GM12878 (cell line): Measurements from ENCODE around the gene ARL3. TPM values are rescaled to one million over a fixed set of nuclear protein-coding genes. Genes with fewer than 3 reads are reported as not detected.

Experiments used
- ATAC-seq: fragments of 200-7000 bp; cut with Tn5 transposase; 3 replicates; pipeline ENCODE4 v1.9.1; 2020; ENCODE audit warnings: mild to moderate bottlenecking, moderate library complexity
- BruUV-seq: library from RNA; stranded (reverse); fragments of 400-500 nt; replicated peaks from 2 replicates; lab custom pipeline; 2021; lab: Mats Ljungman, UMichigan
- CTCF ChIA-PET: fragments of 300-600 bp; sonication (Branson Sonifier 250); formaldehyde crosslinking; extraction: SDS; loops from one replicate; lab custom pipeline; 2021; ENCODE audit warnings: inconsistent platforms; lab: Yijun Ruan, JAX
- POLR2A ChIA-PET: fragments of 350-600 bp; formaldehyde crosslinking; extraction: SDS; loops from one replicate; lab custom pipeline; 2021; ENCODE audit warnings: inconsistent platforms; lab: Charles Lee
- RAD21 ChIA-PET: fragments of 300-600 bp; sonication (Branson Sonifier 250); formaldehyde crosslinking; loops from one replicate; lab custom pipeline; 2023; ENCODE audit warnings: antibody characterized with exemption; ENCODE audit not compliant: unreplicated experiment; lab: Charles Lee
- SMC1A ChIA-PET: fragments of 300-600 bp; sonication (Branson Sonifier 250); formaldehyde crosslinking; loops from one replicate; lab custom pipeline; 2023; ENCODE audit not compliant: unreplicated experiment, uncharacterized antibody; lab: Charles Lee
- DNase-seq: peaks from one replicate; pipeline ENCODE4 v3.0.0-alpha.2; 2011; ENCODE audit warnings: low read depth, low spot score
- FAIRE-seq: peaks from 3 replicates; lab custom pipeline; 2011; peaks lifted over from hg19 to GRCh38; lab: Jason Lieb, UNC
- H2AFZ ChIP-seq: 2 replicates; pipeline ENCODE4 v1.6.0; 2011; ENCODE audit warnings: low read depth, low read length, control low read depth; ENCODE audit not compliant: control insufficient read depth
- H3K27ac ChIP-seq: 2 replicates; pipeline ENCODE4 v1.5.1; 2011; ENCODE audit warnings: control low read depth; ENCODE audit not compliant: control insufficient read depth, insufficient read depth
- H3K27me3 ChIP-seq, 2 experiments: replicated peaks in 1 of 2; 2 replicates each; pipeline versions ENCODE4 v1.6.0 to v1.6.1; 2011; ENCODE audit warnings: low read length in 1 of 2; ENCODE audit not compliant: control insufficient read depth in 2 of 2, insufficient read depth in 2 of 2
- H3K36me3 ChIP-seq, 2 experiments: 2 replicates each; pipeline ENCODE4 v1.5.1; 2011; ENCODE audit warnings: low read length in 1 of 2; ENCODE audit not compliant: control insufficient read depth in 2 of 2, insufficient read depth in 2 of 2
- H3K4me1 ChIP-seq: 2 replicates; pipeline ENCODE4 v1.6.1; 2011; ENCODE audit warnings: mild to moderate bottlenecking, low read length, moderate library complexity, mixed read lengths; ENCODE audit not compliant: control insufficient read depth, insufficient read depth
- H3K4me2 ChIP-seq: 2 replicates; pipeline ENCODE4 v1.6.0; 2011; ENCODE audit warnings: control low read depth; ENCODE audit not compliant: control insufficient read depth, insufficient read depth
- H3K4me3 ChIP-seq: fragments of 200-600 bp; sonication (generic); 2 replicates; pipeline ENCODE4 v1.5.1; 2016
- H3K79me2 ChIP-seq: 2 replicates; pipeline ENCODE4 v1.6.0; 2011; ENCODE audit warnings: low read length; ENCODE audit not compliant: control insufficient read depth, insufficient read depth
- H3K9ac ChIP-seq: 2 replicates; pipeline ENCODE4 v1.8.0; 2011; ENCODE audit warnings: low read length, control low read depth, mixed read lengths; ENCODE audit not compliant: control insufficient read depth, insufficient read depth
- H3K9me3 ChIP-seq: replicated peaks from 3 replicates; pipeline ENCODE4 v1.5.1; 2011; ENCODE audit warnings: mild to moderate bottlenecking, low read length; ENCODE audit not compliant: control insufficient read depth, insufficient read depth
- H4K20me1 ChIP-seq: 2 replicates; pipeline ENCODE4 v1.6.0; 2011; ENCODE audit not compliant: control insufficient read depth, insufficient read depth
- ESRRA ChIP-seq: IDR thresholded peaks from 2 replicates; pipeline ENCODE4 v1.6.1; 2012; ENCODE audit warnings: mild to moderate bottlenecking, low read length, improper control_type of control experiment
- HDAC2 ChIP-seq: fragments of 200-600 bp; sonication (generic); IDR thresholded peaks from 2 replicates; pipeline ENCODE4 v1.6.1; 2017
- JUNB ChIP-seq: IDR thresholded peaks from 2 replicates; pipeline ENCODE4 v1.6.1; 2016; ENCODE audit warnings: antibody characterized with exemption, mild to moderate bottlenecking
- KAT2A ChIP-seq: conservative IDR thresholded peaks from 2 replicates; pipeline ENCODE4 v1.6.1; 2011; ENCODE audit warnings: low read depth, low read length; ENCODE audit not compliant: control insufficient read depth
- MEF2B ChIP-seq: fragments of 450-650 bp; IDR thresholded peaks from 2 replicates; pipeline ENCODE4 v1.6.1; 2018; ENCODE audit warnings: mild to moderate bottlenecking, moderate library complexity; ENCODE audit not compliant: partially characterized antibody, poor library complexity, severe bottlenecking
- RB1 ChIP-seq: fragments of 450-650 bp; formaldehyde crosslinking; IDR thresholded peaks from 2 replicates; pipeline ENCODE4 v1.6.1; 2017; ENCODE audit warnings: mild to moderate bottlenecking, borderline replicate concordance
- SIN3A ChIP-seq: IDR thresholded peaks from 2 replicates; pipeline ENCODE4 v1.6.1; 2012; ENCODE audit warnings: low read depth, low read length, improper control_type of control experiment
- YY1 ChIP-seq: IDR thresholded peaks from 2 replicates; pipeline ENCODE4 v1.6.1; 2011; ENCODE audit warnings: low read depth, mild to moderate bottlenecking, low read length
- WGBS: methylation state at CpG from one replicate; pipeline ENCODE4 v1.1.6; 2016; ENCODE audit warnings: low lambda C conversion rate; ENCODE audit not compliant: insufficient replicate concordance, insufficient coverage; ENCODE audit errors: missing lambda C conversion rate; 5-methylcytosine and 5-hydroxymethylcytosine counted together
- in situ Hi-C: fragments of 300-500 bp; cut with MboI; formaldehyde crosslinking; loops from 9 replicates; pipeline ENCODE4 v1.14.3; 2018; ENCODE audit warnings: mixed read lengths
- intact Hi-C: fragments of 100-400 bp; cut with micrococcal nuclease; formaldehyde crosslinking; loops from one replicate; pipeline ENCODE4 v1.14.2; 2022; ENCODE audit not compliant: unreplicated experiment
- polyA plus RNA-seq, 11 experiments: library from polyadenylated mRNA; depleted of rRNA in 4 of 11; unstranded in 6 of 11; stranded (reverse) in 5 of 11; fragments of >200 nt; fragmentation: Nextera tagmentation in 4 of 11; fragmentation: Illumina TruSeq in 1 of 11; extraction: Ambion mirVana in 4 of 11; extraction: Trizol in 1 of 11; gene quantifications; 1 replicate in 1 of 11; 2 replicates in 10 of 11; pipeline versions ENCODE4 v1.2.1 to v1.2.3, GENCODE V29; 2011 to 2016; ENCODE audit warnings: inconsistent platforms in 2 of 11, missing spikeins in 2 of 11, low read depth in 1 of 11
- total RNA-seq, 4 experiments: library from RNA; depleted of rRNA in 3 of 4; stranded (reverse); fragments of >200 nt in 3 of 4; fragmentation: Illumina TruSeq in 1 of 4; extraction: Trizol in 1 of 4; gene quantifications; 2 replicates each; pipeline versions ENCODE4 v1.2.1 to v1.2.3, GENCODE V29; 2013 to 2021
- TF ChIP-seq, protein P1 (sequence below): fragments of 450-650 bp; formaldehyde crosslinking; IDR thresholded peaks from 2 replicates; pipeline ENCODE4 v1.5.0; 2022; ENCODE audit warnings: mild to moderate bottlenecking, missing genetic modification characterization
- TF ChIP-seq, protein P2 (sequence below): fragments of 450-650 bp; IDR thresholded peaks from 2 replicates; pipeline ENCODE4 v1.6.1; 2018; ENCODE audit warnings: borderline replicate concordance, mild to moderate bottlenecking; ENCODE audit not compliant: partially characterized antibody
- TF ChIP-seq, protein P3 (sequence below): IDR thresholded peaks from 2 replicates; pipeline ENCODE4 v1.6.1; 2011; ENCODE audit warnings: mild to moderate bottlenecking, low read depth, low read length, moderate library complexity; ENCODE audit not compliant: insufficient replicate concordance
- TF ChIP-seq, protein P4 (sequence below): fragments of 450-650 bp; IDR thresholded peaks from 2 replicates; pipeline ENCODE4 v1.6.1; 2017; ENCODE audit warnings: mild to moderate bottlenecking, moderate library complexity

ARL3 gene
- total and polyA plus RNA-seq, 10 of the 15 experiments (the other 5 are each of a cell fraction or from before 2014, with no cell fraction given), result 4.9 to 26.1 (median 11.0) TPM

DNA sequence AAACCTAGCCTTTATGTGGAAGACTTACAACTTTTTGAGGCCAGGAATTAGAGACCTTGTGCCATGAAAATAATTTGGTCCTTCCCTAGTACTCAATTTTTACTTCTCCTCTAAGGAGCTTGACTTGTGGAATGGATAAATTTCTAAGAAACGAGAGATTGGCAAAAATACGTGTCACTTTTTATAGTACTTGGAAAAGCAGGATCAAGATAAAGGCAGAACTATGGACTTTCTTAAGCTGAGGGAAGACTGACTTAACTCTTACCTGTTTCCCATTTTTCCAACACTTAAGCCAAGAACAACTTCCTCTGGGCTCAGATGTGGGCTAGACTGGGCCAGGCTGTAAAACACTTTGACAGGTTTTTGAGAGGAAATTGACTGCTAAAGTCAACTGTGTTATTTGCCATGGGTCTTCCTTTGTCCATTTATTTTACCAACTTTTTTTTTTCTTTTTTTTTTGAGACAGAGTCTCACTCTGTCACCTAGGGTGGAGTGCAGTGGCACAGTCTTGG, 27.6 kb upstream of the ARL3 start:
- H3K4me3 ChIP-seq, result no peak overlapping the region
- intact Hi-C loops (no loop called here), in situ Hi-C loops (no loop called here)
- no peaks in the 10 kb centered on the region for H3K27me3 ChIP-seq
- SMC1A ChIA-PET, result interaction anchor here (1.0 to 1.9 kb wide), 2 partner anchors 11 to 65 kb away, joined by 3 to 4 read pairs; no protein-coding TSS in a partner anchor
- H3K79me2 ChIP-seq, result peaks cover 30% of the 10 kb centered on the region
- 94% methylated on average over 2 of the region's 2 CpGs for WGBS
- BruUV-seq, result no TSS peak
- no peaks in the 10 kb centered on the region for H3K9me3 ChIP-seq
- no peak overlapping the region for H3K27ac ChIP-seq
- POLR2A ChIA-PET, result interaction anchor here (0.6 to 4.0 kb wide), 4 partner anchors 26 to 79 kb away, joined by 3 to 41 read pairs (median 5); partner anchors contain the start of genes ARL3 and SFXN2
- no peak for ATAC-seq
- FAIRE-seq, result no peak
- CTCF ChIA-PET, result interaction anchor here (5.6 kb wide), 1 partner anchor 11 kb away, joined by 35 read pairs; no protein-coding TSS in a partner anchor
- H3K4me2 ChIP-seq, result no peak overlapping the region
- 0 out of 2 replicates have a peak, but pooled peaks cover 6% of the 10 kb centered on the region for H3K4me1 ChIP-seq
- RAD21 ChIA-PET, result interaction anchor here (1.4 kb wide), 1 partner anchor 28 kb away, joined by 3 read pairs; the partner anchor contains the start of genes ARL3 and SFXN2
- DNase-seq, result no peak
- H4K20me1 ChIP-seq, result no peaks in the 10 kb centered on the region
- H3K36me3 ChIP-seq, result peaks cover 0 to 3% of the 10 kb centered on the region in 2 experiments; a peak in 2 of 4 replicates
- no peak overlapping the region for H3K9ac ChIP-seq
- no peak overlapping the region for H2AFZ ChIP-seq
- TF ChIP-seq, protein P1, sequence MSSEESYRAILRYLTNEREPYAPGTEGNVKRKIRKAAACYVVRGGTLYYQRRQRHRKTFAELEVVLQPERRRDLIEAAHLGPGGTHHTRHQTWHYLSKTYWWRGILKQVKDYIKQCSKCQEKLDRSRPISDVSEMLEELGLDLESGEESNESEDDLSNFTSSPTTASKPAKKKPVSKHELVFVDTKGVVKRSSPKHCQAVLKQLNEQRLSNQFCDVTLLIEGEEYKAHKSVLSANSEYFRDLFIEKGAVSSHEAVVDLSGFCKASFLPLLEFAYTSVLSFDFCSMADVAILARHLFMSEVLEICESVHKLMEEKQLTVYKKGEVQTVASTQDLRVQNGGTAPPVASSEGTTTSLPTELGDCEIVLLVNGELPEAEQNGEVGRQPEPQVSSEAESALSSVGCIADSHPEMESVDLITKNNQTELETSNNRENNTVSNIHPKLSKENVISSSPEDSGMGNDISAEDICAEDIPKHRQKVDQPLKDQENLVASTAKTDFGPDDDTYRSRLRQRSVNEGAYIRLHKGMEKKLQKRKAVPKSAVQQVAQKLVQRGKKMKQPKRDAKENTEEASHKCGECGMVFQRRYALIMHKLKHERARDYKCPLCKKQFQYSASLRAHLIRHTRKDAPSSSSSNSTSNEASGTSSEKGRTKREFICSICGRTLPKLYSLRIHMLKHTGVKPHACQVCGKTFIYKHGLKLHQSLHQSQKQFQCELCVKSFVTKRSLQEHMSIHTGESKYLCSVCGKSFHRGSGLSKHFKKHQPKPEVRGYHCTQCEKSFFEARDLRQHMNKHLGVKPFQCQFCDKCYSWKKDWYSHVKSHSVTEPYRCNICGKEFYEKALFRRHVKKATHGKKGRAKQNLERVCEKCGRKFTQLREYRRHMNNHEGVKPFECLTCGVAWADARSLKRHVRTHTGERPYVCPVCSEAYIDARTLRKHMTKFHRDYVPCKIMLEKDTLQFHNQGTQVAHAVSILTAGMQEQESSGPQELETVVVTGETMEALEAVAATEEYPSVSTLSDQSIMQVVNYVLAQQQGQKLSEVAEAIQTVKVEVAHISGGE (CRISPR knock-in tag), result no peak
- TF ChIP-seq, protein P2, sequence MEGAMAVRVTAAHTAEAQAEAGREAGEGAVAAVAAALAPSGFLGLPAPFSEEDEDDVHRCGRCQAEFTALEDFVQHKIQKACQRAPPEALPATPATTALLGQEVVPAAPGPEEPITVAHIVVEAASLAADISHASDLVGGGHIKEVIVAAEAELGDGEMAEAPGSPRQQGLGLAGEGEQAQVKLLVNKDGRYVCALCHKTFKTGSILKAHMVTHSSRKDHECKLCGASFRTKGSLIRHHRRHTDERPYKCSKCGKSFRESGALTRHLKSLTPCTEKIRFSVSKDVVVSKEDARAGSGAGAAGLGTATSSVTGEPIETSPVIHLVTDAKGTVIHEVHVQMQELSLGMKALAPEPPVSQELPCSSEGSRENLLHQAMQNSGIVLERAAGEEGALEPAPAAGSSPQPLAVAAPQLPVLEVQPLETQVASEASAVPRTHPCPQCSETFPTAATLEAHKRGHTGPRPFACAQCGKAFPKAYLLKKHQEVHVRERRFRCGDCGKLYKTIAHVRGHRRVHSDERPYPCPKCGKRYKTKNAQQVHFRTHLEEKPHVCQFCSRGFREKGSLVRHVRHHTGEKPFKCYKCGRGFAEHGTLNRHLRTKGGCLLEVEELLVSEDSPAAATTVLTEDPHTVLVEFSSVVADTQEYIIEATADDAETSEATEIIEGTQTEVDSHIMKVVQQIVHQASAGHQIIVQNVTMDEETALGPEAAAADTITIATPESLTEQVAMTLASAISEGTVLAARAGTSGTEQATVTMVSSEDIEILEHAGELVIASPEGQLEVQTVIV, result no peak
- TF ChIP-seq RB1, result no peak
- TF ChIP-seq SIN3A, result no peak
- TF ChIP-seq HDAC2, result no peak
- TF ChIP-seq YY1, result no peak
- no peak for TF ChIP-seq MEF2B
- no peak for TF ChIP-seq ESRRA
- no peak for TF ChIP-seq KAT2A
- TF ChIP-seq, protein P3, sequence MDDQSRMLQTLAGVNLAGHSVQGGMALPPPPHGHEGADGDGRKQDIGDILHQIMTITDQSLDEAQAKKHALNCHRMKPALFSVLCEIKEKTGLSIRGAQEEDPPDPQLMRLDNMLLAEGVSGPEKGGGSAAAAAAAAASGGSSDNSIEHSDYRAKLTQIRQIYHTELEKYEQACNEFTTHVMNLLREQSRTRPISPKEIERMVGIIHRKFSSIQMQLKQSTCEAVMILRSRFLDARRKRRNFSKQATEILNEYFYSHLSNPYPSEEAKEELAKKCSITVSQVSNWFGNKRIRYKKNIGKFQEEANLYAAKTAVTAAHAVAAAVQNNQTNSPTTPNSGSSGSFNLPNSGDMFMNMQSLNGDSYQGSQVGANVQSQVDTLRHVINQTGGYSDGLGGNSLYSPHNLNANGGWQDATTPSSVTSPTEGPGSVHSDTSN, result no peak
- TF ChIP-seq, protein P4, sequence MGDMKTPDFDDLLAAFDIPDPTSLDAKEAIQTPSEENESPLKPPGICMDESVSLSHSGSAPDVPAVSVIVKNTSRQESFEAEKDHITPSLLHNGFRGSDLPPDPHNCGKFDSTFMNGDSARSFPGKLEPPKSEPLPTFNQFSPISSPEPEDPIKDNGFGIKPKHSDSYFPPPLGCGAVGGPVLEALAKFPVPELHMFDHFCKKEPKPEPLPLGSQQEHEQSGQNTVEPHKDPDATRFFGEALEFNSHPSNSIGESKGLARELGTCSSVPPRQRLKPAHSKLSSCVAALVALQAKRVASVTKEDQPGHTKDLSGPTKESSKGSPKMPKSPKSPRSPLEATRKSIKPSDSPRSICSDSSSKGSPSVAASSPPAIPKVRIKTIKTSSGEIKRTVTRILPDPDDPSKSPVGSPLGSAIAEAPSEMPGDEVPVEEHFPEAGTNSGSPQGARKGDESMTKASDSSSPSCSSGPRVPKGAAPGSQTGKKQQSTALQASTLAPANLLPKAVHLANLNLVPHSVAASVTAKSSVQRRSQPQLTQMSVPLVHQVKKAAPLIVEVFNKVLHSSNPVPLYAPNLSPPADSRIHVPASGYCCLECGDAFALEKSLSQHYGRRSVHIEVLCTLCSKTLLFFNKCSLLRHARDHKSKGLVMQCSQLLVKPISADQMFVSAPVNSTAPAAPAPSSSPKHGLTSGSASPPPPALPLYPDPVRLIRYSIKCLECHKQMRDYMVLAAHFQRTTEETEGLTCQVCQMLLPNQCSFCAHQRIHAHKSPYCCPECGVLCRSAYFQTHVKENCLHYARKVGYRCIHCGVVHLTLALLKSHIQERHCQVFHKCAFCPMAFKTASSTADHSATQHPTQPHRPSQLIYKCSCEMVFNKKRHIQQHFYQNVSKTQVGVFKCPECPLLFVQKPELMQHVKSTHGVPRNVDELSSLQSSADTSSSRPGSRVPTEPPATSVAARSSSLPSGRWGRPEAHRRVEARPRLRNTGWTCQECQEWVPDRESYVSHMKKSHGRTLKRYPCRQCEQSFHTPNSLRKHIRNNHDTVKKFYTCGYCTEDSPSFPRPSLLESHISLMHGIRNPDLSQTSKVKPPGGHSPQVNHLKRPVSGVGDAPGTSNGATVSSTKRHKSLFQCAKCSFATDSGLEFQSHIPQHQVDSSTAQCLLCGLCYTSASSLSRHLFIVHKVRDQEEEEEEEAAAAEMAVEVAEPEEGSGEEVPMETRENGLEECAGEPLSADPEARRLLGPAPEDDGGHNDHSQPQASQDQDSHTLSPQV, result no peak
- no peak for TF ChIP-seq JUNB
